Colon (tissue), 2 donors: Measurements from ENCODE around the gene FAF1.
"Not testable (repeated sequence)": the region's sequence is repeated elsewhere in the genome, so short reads cannot be mapped to it uniquely, and the experiment has no call there.

Experiments used
- FAIRE-seq: peaks from 2 replicates; lab custom pipeline; 2012; peaks lifted over from hg19 to GRCh38; lab: Jason Lieb, UNC
- donor health status: control.
- donor health status: control.

FAF1 gene

GRCh38 chr1:50846224-50846839, 113.7 kb downstream of the FAF1 start:
- no peak for FAIRE-seq

GRCh38 chr1:50841791-50842387, 118.2 kb downstream of the FAF1 start:
- FAIRE-seq, result no peak

- no peak for FAIRE-seq
Measured at GRCh38 chr1:50836117-50836516, 124.0 kb downstream of the FAF1 start.

GRCh38 chr1:50833216-50833615, 126.9 kb downstream of the FAF1 start:
- FAIRE-seq, result no peak

- no peak for FAIRE-seq
Measured at GRCh38 chr1:50832167-50832566, 127.9 kb downstream of the FAF1 start.

GRCh38 chr1:50831300-50832061, 128.6 kb downstream of the FAF1 start:
- no peak for FAIRE-seq

GRCh38 chr1:50830621-50831020, 129.4 kb downstream of the FAF1 start:
- no peak for FAIRE-seq

- no peak for FAIRE-seq
Measured at GRCh38 chr1:50829014-50829958, 130.8 kb downstream of the FAF1 start.

- FAIRE-seq, result peak; percentile 76
Measured at GRCh38 chr1:50827546-50827945, 132.5 kb downstream of the FAF1 start.

GRCh38 chr1:50826792-50827191, 133.3 kb downstream of the FAF1 start:
- FAIRE-seq, result not testable (repeated sequence)

GRCh38 chr1:50822035-50822776, 137.9 kb downstream of the FAF1 start:
- no peak for FAIRE-seq

- no peak for FAIRE-seq
Measured at GRCh38 chr1:50820545-50820944, 139.5 kb downstream of the FAF1 start.

- FAIRE-seq, result no peak
Measured at GRCh38 chr1:50812346-50812745, 147.7 kb downstream of the FAF1 start.

GRCh38 chr1:50808296-50808695, 151.8 kb downstream of the FAF1 start:
- FAIRE-seq, result no peak

- FAIRE-seq, result no peak
Measured at GRCh38 chr1:50796272-50796671, 163.8 kb downstream of the FAF1 start.

GRCh38 chr1:50793521-50793920, 166.5 kb downstream of the FAF1 start:
- no peak for FAIRE-seq

- FAIRE-seq, result no peak
Measured at GRCh38 chr1:50787266-50787665, 172.8 kb downstream of the FAF1 start.

- FAIRE-seq, result no peak
Measured at GRCh38 chr1:50783286-50783685, 176.8 kb downstream of the FAF1 start.

GRCh38 chr1:50780797-50781196, 179.3 kb downstream of the FAF1 start:
- no peak for FAIRE-seq

- no peak for FAIRE-seq
Measured at GRCh38 chr1:50779801-50780200, 180.3 kb downstream of the FAF1 start.

- no peak for FAIRE-seq
Measured at GRCh38 chr1:50775740-50776139, 184.3 kb downstream of the FAF1 start.
